ENCODE measurements around the gene NEUROG1. TPM values are rescaled to one million over a fixed set of nuclear protein-coding genes. Genes with fewer than 3 reads are reported as not detected.

Gene NEUROG1
- total RNA-seq, 4 donors from 2014 or later, result not detected

DNA sequence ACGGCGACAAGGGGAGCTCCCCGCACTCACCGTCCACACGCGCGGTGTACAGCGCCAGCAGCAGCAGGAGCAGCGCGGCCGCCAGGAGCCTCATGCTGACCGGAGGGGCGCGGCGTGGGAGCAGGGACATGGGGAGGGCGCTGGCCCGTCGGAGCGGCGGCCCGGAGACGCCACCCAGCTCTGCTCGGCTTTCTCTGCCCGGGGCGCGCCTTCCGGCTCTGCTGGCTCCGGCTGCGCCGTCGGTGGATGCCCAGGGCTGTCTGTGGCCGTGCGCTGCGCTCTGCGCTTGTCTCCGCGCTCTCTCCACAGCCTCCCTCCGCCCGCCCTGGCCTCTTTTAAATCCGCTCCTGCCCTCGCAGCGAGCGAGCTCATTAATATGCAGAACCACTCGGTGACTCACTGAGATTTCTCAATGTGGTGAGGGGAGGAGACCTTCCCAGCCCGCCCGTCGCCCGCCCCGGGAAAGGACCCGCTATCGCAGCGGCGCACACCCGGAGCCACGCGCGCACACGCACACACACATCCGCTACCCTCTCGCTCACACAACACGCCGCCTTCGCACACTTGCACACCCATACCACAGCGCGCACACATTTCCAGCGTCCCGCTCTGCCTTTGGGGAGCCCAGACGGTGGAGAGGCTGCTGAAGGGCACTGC lies 43.0 kb upstream of the NEUROG1 start, which contains the start of gene CXCL14:
TSS of gene CXCL14 (minus strand) at position 307 of the 657 bp plus-strand sequence. CDS start at position 94, 213 bp downstream.
- intact Hi-C loops (cut with DNase I; ENCODE audit: low total_unique reads), result no loop called here
- Histone ChIP-seq H3K9me3 (no peaks in the 10 kb centered on the region), H3K27me3 (peaks cover 0 to 4% of the 10 kb centered on the region in 2 donors), H3K27ac (no peak within 1 kb of the TSS), H3K36me3 (no peaks in the 10 kb centered on the region), H3K4me3 (no peak within 1 kb of the TSS), H3K4me1 (no peaks in the 10 kb centered on the region)
- TF ChIP-seq, protein P1, sequence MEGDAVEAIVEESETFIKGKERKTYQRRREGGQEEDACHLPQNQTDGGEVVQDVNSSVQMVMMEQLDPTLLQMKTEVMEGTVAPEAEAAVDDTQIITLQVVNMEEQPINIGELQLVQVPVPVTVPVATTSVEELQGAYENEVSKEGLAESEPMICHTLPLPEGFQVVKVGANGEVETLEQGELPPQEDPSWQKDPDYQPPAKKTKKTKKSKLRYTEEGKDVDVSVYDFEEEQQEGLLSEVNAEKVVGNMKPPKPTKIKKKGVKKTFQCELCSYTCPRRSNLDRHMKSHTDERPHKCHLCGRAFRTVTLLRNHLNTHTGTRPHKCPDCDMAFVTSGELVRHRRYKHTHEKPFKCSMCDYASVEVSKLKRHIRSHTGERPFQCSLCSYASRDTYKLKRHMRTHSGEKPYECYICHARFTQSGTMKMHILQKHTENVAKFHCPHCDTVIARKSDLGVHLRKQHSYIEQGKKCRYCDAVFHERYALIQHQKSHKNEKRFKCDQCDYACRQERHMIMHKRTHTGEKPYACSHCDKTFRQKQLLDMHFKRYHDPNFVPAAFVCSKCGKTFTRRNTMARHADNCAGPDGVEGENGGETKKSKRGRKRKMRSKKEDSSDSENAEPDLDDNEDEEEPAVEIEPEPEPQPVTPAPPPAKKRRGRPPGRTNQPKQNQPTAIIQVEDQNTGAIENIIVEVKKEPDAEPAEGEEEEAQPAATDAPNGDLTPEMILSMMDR (IDR thresholded peaks at IDR 0.05), result no peak
- TF ChIP-seq POLR2A (IDR thresholded peaks at IDR 0.05), result no peak
- no peak for DNase-seq

DNA sequence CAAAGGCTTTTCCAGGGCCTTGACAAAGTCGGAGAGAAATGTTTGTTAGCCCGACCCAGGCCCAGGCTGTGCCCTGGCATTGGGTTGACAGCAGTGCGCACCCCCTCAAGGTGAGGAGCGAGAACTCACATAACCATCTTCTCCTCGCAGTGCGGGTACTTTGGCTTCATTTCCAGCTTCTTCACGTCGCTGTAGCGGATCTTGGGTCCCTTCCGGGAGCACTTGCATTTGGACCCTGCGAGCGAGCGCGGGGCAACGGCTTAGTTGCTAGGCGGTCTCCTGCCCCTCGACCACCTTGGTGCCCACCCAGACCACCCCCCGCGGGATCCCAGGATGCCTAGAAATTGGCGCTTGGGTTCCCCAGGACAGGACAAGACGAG lies 42.5 kb upstream of the NEUROG1 start:
- intact Hi-C loops (cut with DNase I; ENCODE audit: low total_unique reads), result no loop called here
- peaks cover 0 to 4% of the 10 kb centered on the region in 2 donors for H3K27me3 ChIP-seq
- H3K27ac ChIP-seq, result no peak overlapping the region
- no peak overlapping the region for H3K4me3 ChIP-seq
- no peaks in the 10 kb centered on the region for H3K9me3 ChIP-seq
- no peak for DNase-seq
- no peak for TF ChIP-seq POLR2A (IDR thresholded peaks at IDR 0.05)
- TF ChIP-seq, protein P1 (IDR thresholded peaks at IDR 0.05), result no peak
- H3K4me1 ChIP-seq, result no peaks in the 10 kb centered on the region
- H3K36me3 ChIP-seq, result no peaks in the 10 kb centered on the region

DNA sequence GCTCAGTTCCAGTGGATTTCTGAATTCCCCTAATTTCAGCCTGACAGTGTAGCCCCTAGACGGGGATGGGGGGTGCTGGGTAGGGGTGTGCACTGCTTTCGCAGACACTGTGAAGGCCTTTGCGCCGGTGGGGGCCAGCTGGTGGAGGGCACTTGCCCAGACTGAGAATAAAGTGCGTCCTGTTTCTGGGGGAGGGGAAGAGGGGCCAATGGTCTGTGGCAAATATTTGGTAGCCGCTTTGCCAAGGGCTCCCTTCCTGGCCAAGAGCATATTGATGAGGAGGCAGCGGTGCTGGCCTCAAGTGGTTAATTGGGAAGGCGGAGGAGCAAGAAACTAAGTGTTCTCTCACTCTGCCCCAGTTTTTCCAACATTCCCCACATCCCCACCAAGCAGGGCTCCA lies 41.7 kb upstream of the NEUROG1 start:
- H3K27ac ChIP-seq, result no peak overlapping the region
- peaks cover 0 to 4% of the 10 kb centered on the region in 2 donors for H3K27me3 ChIP-seq
- H3K36me3 ChIP-seq, result no peaks in the 10 kb centered on the region
- no peak for DNase-seq
- TF ChIP-seq POLR2A (IDR thresholded peaks at IDR 0.05), result no peak
- TF ChIP-seq, protein P1 (IDR thresholded peaks at IDR 0.05), result no peak
- no peaks in the 10 kb centered on the region for H3K4me1 ChIP-seq
- no peak overlapping the region for H3K4me3 ChIP-seq
- intact Hi-C loops (cut with DNase I; ENCODE audit: low total_unique reads), result no loop called here
- H3K9me3 ChIP-seq, result no peaks in the 10 kb centered on the region

DNA sequence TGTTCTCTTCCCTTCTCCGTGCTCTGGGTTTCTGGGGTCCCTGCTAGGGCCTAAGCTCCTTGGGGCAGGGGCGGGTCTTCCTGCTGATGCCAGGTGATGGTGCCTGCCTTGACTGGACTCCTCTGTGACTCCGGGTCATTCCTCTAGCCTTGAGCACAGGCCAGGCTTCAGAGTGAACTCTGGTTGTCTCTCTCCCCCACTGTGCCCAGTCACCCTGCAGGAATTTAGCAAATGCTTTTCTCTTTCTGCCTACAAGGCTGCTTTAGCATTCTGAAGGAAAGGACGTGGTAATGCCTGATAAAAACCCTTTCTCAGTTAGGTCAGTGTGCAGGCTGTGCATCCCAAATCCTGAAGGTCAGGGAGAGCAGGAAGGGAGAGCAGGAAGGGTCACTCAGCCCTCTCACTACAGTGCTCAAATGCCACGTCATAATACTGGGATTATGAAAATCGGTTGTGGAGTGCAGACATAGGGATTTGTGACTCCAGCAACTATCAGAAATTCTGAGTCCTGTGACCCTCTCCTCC lies 40.4 kb upstream of the NEUROG1 start:
- H3K27ac ChIP-seq, result no peak overlapping the region
- peaks cover 0 to 4% of the 10 kb centered on the region in 2 donors for H3K27me3 ChIP-seq
- no peak for TF ChIP-seq POLR2A (IDR thresholded peaks at IDR 0.05)
- TF ChIP-seq, protein P1 (IDR thresholded peaks at IDR 0.05), result no peak

DNA sequence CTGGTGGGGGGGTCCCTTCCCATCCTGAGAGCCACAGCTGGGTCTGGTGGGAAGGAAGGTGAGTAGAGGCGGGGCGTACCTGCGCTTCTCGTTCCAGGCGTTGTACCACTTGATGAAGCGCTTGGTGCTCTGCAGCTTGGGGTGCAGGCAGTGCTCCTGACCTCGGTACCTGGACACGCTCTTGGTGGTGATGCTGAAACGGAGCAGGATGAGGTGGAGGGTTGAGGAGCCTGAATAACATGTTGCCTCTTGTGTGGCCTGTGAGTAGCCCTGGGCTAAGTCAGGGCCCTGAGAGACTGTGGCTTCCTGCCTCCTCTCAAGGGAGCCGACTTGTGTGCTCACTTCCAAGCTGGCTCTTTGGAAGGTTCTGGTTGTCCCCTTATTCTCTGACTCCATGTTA lies 38.7 kb upstream of the NEUROG1 start:
- Histone ChIP-seq H3K27me3 (peaks cover 0 to 1% of the 10 kb centered on the region in 2 donors), H3K4me3 (no peak overlapping the region), H3K4me1 (no peaks in the 10 kb centered on the region), H3K27ac (no peak overlapping the region), H3K36me3 (no peaks in the 10 kb centered on the region), H3K9me3 (no peaks in the 10 kb centered on the region)
- TF ChIP-seq, protein P1 (IDR thresholded peaks at IDR 0.05), result no peak
- no peak for TF ChIP-seq POLR2A (IDR thresholded peaks at IDR 0.05)
- no peak for DNase-seq
- intact Hi-C loops (cut with DNase I; ENCODE audit: low total_unique reads), result no loop called here

More for the DNA sequence above, 40.4 kb upstream of the NEUROG1 start:
- intact Hi-C loops (cut with DNase I; ENCODE audit: low total_unique reads), result no loop called here
- Histone ChIP-seq H3K4me1 (no peaks in the 10 kb centered on the region), H3K9me3 (no peaks in the 10 kb centered on the region), H3K36me3 (no peaks in the 10 kb centered on the region), H3K4me3 (no peak overlapping the region)
- DNase-seq, result no peak
